Measurements from ENCODE around the gene RAP1GDS1. TPM values are rescaled to one million over a fixed set of nuclear protein-coding genes. Genes with fewer than 3 reads are reported as not detected.
"Not testable (repeated sequence)": the region's sequence is repeated elsewhere in the genome, so short reads cannot be mapped to it uniquely, and the experiment has no call there.

The RAP1GDS1 gene
- total RNA-seq, 1 donor from 2014 or later, result 49.4 TPM

DNA sequence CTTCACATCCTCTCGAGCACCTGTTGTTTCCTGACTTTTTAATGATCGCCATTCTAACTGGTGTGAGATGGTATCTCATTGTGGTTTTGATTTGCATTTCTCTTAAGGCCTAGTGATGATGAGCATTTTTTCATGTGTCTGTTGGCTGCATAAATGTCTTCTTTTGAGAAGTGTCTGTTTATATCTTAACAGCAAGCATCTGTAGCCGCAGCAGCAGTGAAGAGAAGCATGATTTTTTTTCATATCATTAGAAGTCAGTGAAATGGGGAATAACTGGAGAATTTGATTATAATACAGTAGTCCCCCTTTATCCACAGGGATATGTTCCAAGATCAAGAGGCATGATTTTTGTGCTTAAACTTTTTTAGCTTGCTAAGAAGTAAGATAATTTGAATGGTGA, 27.5 kb downstream of the RAP1GDS1 start:
- not testable (repeated sequence) for DNase-seq (ENCODE audit: low spot score)

DNA sequence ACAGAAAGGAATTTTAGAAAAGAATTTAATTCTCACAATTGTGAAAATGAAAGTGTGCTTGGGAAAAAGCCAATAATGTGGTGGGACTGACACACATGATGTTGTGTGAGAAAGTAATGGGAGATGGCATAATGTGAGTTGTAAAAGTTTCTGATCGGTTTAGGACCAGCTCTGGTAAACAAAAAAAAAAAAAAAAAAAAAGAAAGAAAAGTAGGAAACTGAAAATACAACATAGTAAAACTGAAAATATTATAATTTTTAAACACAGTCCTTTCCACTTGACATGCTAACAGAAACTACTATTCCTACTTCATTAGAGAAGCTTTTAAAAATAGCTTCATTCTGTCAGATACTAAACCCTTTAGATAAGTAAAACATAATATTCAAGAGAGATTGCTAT, 28.2 kb downstream of the RAP1GDS1 start:
- DNase-seq (ENCODE audit: low spot score), result no peak

DNA sequence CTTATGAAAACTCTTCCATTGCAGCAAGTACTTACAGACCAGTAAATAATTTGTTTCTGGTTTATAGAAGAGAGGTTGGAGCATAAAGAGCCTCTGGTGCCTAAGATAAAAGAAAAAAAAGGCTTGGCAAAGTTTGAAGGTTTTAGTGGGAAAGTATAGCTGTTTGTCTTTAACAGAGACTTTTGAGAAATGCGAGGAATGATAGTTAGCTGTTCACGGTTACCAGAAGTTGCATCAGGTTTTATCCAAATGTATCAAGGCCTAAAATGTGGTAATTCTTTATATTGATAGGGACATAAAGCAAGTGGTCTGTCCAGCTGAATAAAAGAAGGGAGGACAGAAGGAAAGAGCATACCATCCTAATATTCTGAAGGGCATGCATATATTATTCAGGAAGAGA, 29.3 kb downstream of the RAP1GDS1 start:
- peak; percentile 41 for DNase-seq (ENCODE audit: low spot score)

DNA sequence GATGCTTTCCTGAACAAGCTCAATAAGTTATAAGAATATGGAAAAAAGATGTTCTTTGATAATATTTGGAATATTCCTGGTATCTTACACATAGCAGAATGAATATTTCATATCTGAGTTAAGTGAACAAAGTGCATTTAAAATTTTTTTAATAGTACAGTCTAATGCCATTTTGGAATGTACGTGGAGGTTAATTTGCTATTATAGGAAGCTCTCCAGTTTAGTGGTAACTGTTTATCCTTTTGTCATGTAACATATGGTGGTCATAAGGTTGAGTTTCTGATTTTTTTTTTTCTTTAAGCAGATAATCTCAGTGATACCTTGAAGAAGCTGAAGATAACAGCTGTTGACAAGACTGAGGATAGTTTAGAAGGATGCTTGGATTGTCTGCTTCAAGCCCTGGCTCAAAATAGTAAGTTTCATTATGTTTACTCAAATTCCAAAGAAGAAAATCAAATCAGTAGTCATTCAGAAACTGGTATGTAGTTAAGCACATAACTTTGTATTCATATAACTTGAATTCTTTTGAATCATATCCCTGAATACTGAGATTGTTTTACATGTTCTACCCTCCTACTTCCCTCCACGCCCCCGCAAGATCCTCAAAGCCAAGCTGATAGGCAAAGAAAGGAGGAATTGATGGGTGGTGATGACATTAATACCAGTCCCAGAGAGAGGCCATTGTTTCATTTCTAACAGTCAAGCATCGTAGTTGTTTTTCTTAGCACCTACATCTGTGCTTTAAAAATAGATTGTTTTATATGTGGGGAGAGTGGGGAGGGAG, 32.1 kb downstream of the RAP1GDS1 start:
- DNase-seq (ENCODE audit: low spot score), result no peak

DNA sequence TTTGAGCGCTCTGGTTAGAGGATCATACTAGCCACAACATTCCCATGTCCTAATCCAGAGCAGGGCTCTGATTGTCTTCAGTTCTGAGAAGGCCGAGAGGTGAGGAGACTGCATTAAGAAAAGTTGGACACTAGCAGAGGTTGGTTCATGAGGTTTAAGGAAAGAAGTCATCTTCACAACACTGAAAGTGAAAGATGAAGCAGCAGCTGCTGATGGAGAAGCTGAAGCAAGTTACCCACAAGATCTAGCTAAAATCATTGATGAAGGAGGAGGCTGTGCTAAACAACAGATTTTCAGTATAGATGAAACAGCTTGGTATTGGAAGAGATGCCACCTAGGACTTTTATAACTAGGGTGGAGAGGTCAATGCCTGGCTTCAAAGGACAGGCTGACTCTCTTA, 36.8 kb downstream of the RAP1GDS1 start:
- no peak for DNase-seq (ENCODE audit: low spot score)

DNA sequence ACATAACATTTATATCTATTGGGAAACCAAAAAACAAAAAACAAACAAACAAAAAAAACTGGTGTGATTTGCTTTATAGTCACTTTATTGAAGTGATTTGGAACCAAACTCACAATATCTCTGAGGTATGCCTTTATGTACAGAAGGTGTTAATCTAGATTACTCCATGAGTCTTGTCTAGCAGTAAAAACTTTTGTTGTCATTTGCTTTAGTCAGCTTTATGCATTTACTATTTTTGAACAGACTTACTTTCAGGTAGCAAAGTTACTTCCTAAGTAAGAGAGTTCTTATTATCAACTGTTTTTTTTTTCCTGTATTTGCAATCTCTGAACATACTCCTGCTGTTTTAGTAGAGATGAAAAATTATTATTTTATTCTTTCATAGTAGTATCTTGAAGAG, 39.5 kb downstream of the RAP1GDS1 start:
- DNase-seq (ENCODE audit: low spot score), result no peak

DNA sequence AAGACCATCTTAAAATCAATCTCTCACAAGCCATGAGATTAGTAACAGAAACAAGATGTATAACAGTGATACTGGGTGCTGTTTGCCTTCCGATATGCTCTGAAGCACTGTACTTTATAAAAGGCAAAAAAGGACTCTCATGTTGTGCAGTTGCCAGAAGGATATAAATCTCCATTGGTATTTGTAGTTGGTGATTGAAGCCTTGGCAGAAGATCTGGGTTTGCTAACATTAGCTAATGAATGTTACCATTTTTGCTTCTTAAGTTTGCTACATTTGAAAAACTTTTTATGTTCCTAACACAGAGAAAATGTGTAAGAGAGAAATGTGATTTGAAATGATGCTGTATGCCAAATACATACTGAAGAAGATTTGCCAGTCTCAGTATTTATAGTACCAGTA, 44.4 kb downstream of the RAP1GDS1 start:
- peak; percentile 25 for DNase-seq (ENCODE audit: low spot score)

DNA sequence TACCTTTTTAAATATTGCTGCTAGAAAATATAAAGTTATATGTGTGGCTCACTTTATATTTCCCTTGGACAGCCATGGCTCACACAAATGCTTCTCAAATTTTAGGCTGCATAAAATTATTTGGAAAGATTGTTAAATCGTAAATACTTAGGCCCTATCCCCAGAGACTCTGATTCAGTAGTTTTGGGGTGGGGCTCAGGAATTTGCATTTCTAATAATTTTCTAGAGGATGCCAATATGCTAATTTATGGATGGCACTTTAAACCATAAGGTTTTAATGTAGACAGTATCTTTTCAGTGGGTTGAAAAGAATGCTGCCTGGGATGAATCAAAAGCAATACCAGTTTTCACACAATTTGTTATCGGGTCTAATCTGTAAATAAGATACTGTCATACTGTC, 49.7 kb downstream of the RAP1GDS1 start:
- no peak for DNase-seq (ENCODE audit: low spot score)

DNA sequence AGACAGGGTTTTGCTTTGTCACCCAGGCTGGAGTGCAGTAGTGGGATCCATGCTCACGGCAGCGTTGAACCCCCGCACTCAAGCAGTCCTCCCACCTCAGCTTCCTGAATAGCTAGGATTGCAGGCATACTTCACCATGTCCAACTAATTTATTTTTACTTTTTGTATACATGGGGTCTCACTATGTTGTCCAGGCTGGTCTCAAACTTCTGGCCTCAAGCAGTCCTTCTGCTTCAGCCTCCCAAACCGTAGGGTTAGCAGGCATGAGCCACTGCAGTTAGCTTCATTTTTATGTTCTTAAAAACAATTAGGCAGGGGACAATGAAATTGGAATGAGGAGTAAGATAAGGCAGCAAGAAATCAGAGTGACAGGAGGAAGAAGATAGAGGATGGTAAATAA, 50.5 kb downstream of the RAP1GDS1 start:
- DNase-seq (ENCODE audit: low spot score), result no peak

DNA sequence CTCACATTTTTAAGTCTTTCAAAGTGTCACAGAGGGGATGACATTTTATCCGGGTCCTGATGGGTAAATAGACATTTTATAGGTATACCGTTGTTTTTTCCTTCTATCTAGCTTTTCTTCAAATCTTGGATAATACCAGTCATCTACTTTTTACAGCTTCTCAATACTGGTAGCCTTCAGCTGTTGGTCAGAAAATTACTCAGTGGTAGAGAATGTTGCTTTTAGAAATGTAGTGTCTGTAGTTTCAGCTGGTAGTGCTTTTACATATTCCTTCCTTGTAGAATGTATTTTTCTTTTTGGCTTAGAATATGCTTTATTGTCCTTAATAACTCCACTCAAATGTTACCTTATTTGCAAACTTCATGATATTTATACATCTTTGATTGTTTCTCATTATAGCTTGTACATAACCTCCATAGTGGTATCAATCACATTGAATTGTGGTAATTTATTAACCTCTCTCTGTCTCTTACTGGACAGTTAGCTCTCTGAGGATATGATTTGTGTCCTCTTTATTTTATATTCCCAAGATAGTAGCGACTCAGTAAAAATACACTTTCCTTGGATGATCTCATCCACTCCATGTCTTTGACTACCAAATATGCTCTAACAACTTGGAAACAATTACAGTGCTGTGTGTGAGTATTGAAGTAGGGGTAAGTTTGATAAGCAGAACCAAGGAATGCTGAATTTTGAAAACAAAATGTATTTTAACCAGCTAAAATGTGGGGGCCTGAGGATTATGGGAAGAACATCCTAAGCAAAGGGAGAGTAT, 53.8 kb downstream of the RAP1GDS1 start:
- DNase-seq (ENCODE audit: low spot score), result no peak

DNA sequence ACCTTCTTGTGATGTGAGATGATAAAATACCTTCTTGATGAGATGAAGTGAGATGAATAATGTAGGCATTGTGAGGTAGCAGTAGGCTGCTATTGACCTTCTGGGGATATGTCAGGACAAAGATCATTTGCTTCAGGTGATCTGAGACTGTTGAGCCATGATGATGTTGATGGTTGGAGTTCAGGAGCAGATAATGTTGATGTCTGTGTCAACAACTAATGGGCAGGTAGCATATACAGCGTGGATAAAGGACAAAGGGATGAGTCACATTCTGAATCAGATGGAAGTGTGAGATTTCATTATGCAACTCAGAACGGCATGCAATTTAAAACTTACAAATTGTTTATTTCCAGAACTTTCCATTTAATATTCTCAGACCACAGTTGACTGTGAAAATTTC, 57.3 kb downstream of the RAP1GDS1 start:
- no peak for DNase-seq (ENCODE audit: low spot score)

DNA sequence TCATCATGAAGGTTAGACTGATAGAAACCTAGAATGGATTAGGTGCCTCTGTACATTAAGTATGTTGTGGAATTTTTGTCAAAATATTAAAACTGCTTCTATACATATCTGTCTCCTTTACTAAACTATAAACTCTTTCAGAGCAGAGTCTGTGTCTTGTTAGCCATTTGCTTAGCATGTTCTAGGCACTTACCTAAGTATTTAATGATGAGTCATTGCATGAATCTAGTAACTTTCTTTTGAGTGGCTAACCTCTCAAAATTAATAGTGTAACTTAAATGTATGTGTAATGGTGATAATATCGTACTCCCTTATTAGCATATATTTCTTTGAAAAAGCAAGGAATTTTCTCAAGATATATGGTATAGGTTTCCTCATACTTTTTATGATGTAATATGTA, 57.8 kb downstream of the RAP1GDS1 start:
- DNase-seq (ENCODE audit: low spot score), result no peak

DNA sequence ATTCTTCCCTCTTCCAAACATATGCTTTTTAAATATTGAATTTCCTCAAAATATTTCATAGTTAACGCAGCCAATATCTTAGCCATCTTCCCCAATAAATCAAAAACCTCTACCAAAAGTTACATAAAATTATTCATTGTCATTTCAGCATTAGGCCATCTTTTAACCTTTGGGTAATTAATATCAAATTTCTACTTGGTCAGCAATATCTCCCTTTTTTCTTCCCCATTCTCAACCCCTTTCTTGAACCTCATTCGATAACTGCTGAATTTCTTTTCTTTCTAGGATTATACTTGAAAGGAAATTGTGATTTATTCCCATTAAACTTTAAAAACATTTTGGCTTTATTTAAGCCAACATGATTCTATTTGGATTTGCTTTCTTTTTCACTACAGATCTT, 65.0 kb downstream of the RAP1GDS1 start:
- no peak for DNase-seq (ENCODE audit: low spot score)

DNA sequence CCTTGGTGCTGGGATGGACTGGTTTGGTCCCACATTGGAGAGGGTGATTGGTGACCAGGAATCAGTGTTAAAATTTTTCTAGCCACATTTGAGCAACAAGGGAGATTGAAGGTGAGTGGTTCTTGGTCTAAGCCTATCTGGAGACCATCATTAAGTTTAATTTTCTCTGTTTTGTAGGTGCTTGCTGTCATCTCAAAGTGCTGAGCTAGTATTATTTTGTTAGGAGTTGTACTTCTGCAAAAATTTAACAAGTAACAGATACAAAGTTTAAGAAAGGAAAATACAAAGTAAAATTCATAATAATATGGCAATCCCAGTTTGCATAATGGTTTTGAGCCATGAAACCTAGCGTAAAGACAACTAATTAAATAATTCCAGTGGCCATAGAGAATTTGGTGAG, 66.5 kb downstream of the RAP1GDS1 start:
- no peak for DNase-seq (ENCODE audit: low spot score)

DNA sequence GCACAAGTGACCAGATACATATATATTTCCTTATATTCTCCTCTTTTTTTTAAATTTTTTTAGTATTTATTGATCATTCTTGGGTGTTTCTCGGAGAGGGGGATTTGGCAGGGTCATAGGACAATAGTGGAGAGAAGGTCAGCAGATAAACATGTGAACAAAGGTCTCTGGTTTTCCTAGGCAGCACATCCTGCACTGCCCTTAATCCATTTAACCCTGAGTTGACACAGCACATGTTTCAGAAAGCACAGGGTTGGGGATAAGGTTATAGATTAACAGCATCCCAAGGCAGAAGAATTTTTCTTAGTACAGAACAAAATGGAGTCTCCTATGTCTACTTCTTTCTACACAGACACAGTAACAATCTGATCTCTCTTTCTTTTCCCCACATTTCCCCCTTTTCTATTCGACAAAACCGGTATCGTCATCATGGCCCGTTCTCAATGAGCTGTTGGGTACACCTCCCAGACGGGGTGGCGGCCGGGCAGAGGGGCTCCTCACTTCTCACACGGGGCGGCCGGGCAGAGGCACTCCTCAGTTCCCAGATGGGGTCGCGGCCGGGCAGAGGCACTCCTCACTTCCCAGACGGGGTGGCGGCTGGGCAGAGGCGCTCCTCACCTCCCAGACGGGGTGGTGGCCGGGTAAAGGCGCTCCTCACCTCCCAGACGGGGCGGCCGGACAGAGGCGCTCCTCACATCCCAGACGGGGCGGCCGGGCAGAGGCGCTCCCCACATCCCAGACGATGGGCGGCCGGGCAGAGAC, 68.9 kb downstream of the RAP1GDS1 start:
- not testable (repeated sequence) for DNase-seq (ENCODE audit: low spot score)

DNA sequence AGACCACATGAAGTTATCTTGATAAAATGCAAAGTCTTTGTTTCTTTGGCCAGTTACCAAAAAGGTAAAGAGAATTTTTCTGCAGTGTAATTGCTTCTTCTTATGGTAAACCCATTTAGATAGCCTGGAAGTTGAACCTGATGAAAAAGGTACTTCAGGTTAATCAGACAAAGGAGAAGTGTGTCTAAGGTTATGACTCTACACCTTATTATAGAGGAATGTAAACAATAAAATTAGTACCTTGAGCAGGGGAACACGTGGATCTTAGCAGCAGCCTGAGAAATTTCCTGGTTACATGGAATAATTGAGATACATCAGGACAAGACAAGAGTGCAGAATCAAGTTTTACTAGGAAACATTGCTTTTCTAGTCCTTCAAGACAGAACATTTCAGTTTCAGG, 70.8 kb downstream of the RAP1GDS1 start:
- no peak for DNase-seq (ENCODE audit: low spot score)

DNA sequence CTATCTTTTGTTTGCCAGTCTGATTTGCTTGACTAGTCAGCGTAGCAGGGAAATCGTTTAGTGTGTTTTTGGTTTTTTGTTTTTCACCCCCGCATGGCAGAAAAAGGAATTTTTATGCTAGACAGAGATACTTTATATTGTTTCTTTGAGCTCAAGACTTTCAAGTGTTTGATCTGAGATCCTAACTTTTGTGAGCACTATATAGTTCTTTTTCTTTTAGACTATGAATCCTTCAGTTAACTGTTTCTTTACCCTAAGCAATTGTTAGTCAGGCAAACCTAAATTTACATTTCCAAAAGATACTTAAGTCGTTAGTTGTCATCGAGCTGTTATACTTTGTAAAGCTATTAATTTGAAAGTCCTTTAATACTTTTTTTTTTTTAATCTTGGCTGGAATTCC, 73.3 kb downstream of the RAP1GDS1 start:
- no peak for DNase-seq (ENCODE audit: low spot score)

DNA sequence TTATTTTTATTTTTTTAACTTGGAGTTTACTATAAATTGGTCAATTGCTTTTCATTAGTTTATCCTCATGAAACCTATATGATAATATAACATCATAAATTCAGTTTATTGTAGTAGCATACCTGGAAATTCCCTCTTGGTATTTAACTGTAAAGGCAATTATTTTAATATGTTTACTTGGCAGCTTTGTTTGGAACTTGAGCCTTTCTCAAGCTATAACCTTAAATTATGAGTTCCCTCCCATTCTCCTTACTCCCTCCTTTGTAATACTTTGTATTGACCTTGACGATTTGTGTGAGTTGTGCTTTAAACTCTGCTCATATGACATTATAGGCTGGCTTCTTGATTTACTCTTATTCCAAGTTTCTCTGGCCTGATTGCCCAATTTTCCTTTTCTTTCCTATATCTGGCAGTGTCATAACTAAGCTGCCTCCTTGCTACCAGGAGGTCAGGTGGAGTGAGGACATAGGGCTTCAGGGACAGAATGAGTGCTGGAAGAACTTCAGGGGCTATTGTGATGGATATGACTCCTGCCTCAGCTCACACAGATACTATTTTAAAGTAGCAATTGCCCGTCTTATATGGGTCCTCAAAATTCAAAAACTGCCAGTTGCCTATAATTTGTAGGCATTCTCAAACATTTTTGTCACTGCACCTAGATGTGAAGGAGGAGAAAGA, 77.7 kb downstream of the RAP1GDS1 start:
- DNase-seq (ENCODE audit: low spot score), result no peak

DNA sequence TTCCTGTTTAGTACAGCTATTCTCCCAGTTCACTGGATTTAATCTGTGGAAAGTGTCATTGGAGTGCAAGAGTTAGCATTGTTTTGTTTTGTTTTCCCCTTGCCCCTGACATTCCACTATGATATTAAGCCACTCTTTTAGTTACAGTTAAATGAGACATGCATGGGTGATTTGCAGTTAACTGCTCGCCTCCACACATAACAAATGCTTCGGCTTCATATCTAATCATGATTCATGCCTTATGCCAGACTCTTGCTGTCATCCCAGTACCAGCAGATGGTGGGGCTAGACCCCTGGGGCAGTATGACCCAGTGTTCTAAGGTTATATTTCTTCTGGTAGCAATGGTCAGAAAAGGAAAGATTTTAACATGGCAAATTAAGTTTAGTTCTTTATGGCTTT, 80.1 kb downstream of the RAP1GDS1 start:
- no peak for DNase-seq (ENCODE audit: low spot score)

DNA sequence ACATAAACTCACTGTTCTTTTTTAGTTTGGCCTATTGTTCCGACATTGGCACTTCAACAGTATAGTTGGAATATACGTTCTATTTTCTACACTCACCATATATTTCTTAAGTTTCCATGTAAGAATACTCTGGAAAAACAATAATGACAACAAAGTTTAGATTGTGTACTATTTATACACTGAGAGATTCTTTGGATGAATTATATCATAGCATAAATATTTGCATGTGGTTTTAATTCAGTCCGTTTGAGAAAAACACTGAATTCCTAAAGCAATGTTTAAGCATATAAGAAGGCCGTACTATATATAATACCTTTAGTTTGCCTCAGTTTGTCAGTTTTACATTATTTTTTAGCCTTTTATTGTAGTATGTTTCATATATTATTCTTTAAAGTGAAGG, 82.4 kb downstream of the RAP1GDS1 start:
- DNase-seq (ENCODE audit: low spot score), result no peak

DNA sequence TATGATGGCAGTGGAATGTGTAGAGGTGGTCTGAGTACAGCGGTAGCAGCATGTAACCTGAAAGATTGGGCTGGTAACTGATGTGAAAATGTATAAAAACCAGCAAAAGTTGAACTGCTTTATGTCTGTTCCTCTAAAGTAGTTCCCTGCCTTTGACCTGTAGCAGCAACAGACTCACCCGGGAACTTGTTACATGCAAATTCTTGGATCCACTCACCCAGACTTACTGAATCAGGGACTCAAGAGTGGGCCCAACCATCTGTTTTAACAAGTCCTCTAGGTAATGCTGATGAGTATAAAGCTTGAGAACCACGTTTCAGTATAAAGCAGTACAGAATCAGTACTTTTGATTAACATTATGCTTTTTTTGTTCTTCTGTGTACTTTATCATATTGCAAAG, 84.7 kb downstream of the RAP1GDS1 start:
- DNase-seq (ENCODE audit: low spot score), result no peak

DNA sequence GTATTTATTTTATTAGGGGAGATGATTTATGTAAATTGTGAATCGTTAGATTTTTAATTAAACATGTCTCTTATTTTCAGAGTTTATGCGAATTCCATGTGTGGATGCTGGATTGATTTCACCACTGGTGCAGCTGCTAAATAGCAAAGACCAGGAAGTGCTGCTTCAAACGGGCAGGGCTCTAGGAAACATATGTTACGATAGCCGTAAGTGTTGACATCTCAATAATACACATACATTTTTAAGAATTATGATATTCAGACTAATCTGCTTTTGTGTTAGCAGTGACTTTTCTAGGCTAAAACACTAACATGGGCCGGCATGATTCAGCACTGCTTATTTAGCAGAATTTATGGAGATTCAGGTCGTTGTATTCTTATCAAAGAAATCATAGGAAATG, 91.2 kb downstream of the RAP1GDS1 start:
- DNase-seq (ENCODE audit: low spot score), result peak; percentile 10

All from umbilical cord (tissue), 2 donors.